GM13976 (cell line): Measurements from ENCODE around the gene LTN1.

ENCODE experiments used
- DNase-seq: peaks from one replicate; pipeline ENCODE4 v3.0.0; 2012; ENCODE audit warnings: low spot score
- in situ Hi-C: fragments of 300-500 bp; cut with MboI; formaldehyde crosslinking; loops from one replicate; pipeline ENCODE4 v1.12.0; 2022; ENCODE audit warnings: low sequenced_read_pairs, mixed read lengths, inconsistent platforms; ENCODE audit not compliant: unreplicated experiment
- TF ChIP-seq, protein P1 (sequence below): IDR thresholded peaks from 2 replicates; pipeline ENCODE4 v1.5.1; 2012; ENCODE audit warnings: borderline replicate concordance, mild to moderate bottlenecking; ENCODE audit not compliant: insufficient read depth; ENCODE audit errors: extremely low read depth, missing control alignments, control extremely low read depth

LTN1 gene

DNA sequence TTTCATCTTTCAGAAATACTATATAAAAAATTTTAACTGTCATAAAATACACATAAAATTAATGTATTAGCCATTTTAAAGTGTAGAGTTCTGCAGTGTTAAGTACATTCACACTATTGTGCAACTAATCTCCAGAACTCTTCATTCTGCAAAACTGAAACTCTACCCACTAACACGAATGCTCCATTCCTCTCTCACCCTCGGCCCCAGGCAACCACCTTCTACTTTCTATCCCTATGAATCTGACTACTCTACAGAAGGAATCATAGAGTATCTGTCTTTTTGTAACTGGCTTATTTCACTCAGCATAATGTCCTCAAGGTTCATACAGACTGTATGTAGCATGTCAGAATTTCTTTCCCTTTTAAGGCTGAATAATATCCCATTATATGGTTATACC, 43.4 kb downstream of the LTN1 start:
- TF ChIP-seq, protein P1, sequence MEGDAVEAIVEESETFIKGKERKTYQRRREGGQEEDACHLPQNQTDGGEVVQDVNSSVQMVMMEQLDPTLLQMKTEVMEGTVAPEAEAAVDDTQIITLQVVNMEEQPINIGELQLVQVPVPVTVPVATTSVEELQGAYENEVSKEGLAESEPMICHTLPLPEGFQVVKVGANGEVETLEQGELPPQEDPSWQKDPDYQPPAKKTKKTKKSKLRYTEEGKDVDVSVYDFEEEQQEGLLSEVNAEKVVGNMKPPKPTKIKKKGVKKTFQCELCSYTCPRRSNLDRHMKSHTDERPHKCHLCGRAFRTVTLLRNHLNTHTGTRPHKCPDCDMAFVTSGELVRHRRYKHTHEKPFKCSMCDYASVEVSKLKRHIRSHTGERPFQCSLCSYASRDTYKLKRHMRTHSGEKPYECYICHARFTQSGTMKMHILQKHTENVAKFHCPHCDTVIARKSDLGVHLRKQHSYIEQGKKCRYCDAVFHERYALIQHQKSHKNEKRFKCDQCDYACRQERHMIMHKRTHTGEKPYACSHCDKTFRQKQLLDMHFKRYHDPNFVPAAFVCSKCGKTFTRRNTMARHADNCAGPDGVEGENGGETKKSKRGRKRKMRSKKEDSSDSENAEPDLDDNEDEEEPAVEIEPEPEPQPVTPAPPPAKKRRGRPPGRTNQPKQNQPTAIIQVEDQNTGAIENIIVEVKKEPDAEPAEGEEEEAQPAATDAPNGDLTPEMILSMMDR = no peak
- no peak for DNase-seq
- in situ Hi-C loops = no loop called here

DNA sequence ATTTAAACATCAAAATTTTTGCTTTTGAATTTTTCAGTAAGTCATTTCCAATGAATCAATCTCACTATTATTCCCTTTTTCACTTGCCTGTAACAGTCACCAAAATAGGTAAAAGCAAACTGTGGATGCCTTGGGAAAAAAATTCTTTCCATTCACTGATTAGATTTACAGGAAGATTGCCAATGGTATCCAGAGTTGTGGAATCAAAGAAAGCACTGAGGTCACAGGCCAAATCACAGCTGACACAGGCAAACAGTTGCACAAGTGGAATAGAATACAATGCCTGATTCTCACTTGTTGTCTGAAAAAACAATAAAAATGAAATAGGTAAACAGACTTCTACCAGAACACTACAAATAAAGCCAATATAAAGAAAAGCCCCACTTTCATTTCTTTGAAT, 48.4 kb downstream of the LTN1 start:
- no peak for DNase-seq
- in situ Hi-C loops = no loop called here
- TF ChIP-seq, protein P1 = no peak

DNA sequence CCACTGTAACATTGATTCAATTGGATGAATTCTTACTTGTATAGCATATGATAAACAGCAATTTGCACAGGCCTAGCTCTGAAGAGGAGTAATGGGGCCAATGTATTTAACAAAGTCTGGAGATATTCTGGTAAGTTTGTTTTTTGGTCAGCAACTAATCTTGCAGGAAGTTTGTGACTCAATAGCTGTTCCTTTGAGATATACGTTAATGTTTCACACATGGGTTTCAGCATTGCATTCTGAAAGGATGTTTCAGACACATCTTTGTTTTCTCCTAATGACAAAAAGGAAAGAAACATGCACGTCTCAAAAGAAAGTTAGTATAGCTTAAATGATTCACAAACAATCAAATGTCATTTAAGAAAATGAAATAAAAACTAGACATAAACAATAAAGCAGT, 49.0 kb downstream of the LTN1 start:
- TF ChIP-seq, protein P1 = no peak
- no peak for DNase-seq
- in situ Hi-C loops = no loop called here

DNA sequence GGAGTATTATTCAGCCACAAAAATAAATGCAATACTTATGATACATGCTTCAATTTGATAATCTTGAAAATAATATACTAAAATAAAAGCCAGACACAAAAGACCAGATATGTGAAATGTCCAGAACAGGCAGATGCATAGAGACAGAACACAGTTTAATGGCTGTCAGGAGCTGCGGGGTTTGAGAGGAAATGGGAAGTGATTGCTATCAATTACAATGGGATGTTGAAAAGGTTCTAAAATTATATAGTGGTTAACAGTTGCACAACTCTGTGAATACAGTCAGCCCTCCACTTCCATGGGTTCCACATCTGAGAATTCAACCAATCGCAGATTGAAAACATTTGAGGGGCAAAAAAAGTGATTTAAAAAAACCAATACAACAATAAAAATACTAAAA, 54.0 kb downstream of the LTN1 start:
- TF ChIP-seq, protein P1 = no peak
- in situ Hi-C loops = no loop called here
- no peak for DNase-seq

DNA sequence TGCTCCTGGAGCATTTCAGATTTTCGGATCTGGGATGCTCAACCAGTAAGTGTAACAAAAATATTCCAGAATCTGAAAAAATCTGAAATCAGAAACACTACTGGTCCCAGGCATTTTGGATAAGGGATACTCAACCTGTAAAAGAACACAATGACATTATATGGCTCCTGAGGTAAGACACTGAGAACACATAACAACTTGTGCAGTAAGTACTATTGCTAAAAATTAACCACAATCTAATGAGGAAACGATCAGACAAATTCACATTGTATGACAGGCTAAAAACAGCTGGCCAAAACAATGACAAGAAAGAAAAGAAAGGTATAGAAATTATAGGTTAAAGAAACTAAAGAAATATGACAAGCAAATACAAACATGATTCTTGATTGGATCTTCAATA, 54.9 kb downstream of the LTN1 start:
- in situ Hi-C loops = no loop called here
- no peak for DNase-seq
- TF ChIP-seq, protein P1 = no peak

DNA sequence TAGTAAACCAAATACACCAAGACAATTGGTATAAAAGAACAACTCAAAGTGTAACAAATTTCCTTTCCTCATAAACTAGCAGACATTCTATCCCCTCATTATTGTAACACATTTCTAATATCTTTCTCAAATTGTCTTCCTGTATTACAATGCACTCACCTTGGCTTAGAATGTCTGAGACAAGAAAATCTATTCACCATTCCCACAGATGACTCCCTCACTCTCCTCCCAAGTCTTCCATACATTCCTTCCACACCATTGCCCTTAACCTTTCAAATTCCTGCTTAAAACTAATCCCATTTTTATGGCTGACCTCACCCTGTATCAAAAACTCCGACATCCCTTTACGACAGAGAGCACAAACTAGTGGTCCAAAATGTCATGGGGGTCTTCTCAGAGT, 56.0 kb downstream of the LTN1 start:
- in situ Hi-C loops = no loop called here
- DNase-seq = no peak
- TF ChIP-seq, protein P1 = no peak

DNA sequence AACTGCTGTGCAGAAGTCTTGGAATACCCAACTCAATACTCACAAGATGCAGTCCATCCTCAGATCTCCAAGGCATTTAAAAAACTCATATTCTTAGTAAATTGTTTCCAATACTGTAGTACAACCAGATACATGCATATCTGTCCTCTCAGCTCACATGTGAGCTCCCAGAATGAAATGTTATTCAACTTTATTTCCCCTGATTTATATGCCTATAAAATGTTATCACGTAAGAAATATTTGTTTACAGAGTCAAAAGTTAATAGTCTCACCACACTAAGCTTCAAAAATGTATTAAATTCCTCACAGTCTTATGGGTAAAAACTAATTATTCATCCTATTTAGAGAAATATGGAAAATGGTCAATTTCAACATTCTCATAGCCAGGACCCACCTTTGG, 56.6 kb downstream of the LTN1 start:
- TF ChIP-seq, protein P1 = no peak
- in situ Hi-C loops = no loop called here
- DNase-seq = no peak
